OCI-M1 (cell line): ENCODE data around the gene SCARB1.
A peak's percentile ranks its signal among the peaks of the same experiment; 100 is the strongest.

Experiments
- DNase-seq: peaks from one replicate; lab custom pipeline; 2025; lab: John Stamatoyannopoulos, UW

The SCARB1 gene

DNA sequence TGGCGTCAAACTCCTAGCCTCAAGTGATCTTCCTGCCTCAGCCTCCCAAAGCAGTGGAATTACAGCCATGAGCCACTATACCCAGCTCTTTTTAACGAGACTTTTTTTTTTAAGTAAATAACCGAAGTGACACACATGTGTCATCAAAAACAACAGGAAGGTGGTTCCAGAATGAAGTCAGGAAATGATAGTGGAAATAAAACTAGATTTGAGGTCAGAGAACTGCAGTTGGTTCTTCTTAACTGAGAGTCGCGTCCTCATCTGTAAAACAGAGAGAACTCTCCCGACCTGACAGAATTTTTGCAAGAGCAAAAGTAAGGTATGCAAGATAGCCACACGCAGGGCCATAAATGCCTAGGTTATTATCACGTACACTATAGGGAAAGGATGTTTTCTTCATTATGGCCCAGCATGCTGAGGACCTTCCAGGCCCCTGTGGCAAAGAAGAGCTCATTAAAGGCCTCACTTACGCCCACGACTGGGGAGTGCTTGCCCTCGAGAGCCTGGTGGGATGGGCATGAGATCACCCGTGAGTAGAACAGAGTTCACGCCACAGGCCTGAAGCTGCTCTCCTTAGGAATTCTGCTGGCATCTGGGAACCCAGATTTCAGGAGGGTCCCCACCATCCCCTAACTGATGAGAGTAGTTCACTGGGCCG is 67.2 kb downstream of the SCARB1 start:
- no peak for DNase-seq

DNA sequence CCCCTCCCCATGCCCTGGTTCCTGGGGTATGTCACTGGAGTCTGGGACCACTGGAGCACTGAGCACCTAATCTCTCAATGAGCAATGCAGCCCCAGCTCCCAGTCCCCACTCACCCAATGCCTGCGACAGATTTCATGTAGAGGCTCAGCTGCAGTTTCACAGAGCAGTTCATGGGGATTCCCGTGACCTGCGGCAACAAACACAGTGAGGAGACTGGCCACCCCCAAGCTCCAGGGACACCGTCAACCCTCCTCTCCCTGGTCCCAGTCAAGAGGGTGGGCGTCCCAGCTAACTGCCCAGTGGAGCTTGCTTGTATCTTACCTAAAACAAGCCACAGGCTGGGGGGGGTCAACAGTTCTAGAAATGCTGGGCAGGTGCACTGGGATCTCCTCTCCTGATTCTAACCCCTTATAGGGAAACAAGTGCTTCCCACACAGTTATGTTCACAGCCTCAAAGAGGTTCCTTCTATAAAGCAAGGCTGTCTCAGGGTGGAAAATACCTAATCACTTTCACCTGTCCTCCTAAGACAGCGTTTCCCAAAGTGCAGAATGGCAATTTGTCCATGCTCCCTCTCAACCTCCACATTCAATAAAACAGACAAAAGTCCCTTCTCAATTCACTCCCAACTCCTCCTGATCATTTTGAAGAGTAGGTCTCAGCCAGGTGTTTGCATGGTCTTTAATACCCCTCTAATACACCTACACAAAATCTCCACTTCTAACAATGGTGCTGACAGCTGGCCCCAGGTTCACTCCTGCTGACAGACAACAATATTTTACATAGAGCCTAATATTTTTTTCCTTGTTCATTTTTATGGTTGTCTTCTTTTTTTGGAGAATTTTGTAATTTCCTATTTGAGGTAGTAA is 68.3 kb downstream of the SCARB1 start:
- no peak for DNase-seq

- no peak for DNase-seq
Observed at GRCh38 chr12:124792961-124793441, 70.7 kb downstream of the SCARB1 start.

- DNase-seq, result no peak
Observed at GRCh38 chr12:124792156-124792555, 71.5 kb downstream of the SCARB1 start.

DNA sequence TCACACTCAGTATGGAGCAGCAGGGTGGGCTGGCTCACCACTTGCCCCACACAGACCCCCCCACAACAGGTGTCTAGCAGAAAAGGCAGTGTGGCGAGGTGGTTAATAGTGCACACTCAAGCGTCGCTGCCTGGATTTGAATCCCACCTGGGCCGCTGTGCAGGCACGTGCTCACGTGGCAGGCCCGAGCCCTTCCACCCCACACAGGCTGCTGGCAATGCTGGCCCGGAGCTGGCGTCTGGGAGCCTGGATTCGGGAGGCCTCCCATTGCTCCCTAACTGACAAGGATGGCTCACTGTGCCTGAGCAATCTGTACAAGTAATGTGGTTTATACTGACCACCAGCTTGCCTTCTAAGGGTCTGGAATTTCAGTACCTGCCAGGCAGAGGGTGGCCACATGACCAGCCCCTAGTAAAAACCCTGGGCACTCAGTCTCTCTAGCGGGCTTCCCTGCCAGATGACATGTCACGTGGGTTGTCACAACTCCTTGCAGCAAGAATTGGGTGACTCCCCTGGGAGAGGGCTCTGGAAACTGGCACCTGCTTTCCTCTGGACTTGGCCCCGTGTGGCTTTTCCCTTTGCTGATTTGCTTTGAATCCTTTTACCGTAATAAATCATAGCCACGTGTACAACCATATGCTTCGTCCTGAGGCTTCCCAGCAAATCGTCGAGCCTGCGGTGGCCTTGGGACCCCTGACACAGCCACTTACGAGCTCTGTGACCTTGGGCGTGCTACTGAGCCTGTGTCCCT is 72.8 kb downstream of the SCARB1 start:
- DNase-seq, result no peak

GRCh38 chr12:124788936-124789555 is 74.6 kb downstream of the SCARB1 start:
- no peak for DNase-seq

GRCh38 chr12:124786061-124786964 is 77.4 kb downstream of the SCARB1 start:
- no peak for DNase-seq

GRCh38 chr12:124784871-124785572 is 78.6 kb downstream of the SCARB1 start:
- no peak for DNase-seq

DNA sequence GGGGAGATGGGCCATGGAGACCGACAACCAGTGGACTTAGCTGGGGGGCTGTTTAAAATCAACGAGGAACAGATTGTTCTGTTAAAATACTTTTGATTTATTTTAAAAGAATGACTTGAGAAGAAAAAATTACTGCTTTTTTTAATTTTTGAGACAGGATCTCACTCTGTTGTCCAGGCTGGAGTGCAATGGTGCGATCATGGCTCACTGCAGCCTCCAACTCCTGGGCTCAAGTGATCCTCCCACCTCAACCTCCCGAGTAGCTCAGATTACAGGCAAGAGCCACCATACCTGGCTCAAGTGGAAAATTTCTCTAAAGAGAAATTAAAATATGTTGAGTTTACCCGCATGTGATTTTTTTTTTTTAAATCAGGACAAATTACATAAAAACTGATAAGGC is 80.6 kb downstream of the SCARB1 start:
- DNase-seq, result no peak

DNA sequence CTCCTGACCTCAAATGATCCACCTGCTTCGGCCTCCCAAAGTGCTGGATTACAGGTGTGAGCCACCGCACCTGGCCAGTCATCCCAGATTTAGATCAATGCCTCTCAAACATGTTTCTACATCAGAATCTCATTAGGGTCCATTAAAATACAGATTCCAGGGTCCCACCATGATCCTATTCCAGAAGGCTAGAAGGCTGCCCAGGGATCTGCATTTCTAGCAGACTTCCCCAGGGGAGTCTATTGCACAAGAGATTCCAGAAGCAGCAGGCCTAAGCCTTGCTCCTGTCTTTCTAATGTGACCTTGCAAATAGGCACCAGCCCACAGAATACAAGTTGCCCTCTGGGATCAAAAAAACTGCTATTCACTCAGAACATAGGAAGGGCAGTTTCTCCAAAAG is 81.5 kb downstream of the SCARB1 start:
- DNase-seq, result no peak

DNA sequence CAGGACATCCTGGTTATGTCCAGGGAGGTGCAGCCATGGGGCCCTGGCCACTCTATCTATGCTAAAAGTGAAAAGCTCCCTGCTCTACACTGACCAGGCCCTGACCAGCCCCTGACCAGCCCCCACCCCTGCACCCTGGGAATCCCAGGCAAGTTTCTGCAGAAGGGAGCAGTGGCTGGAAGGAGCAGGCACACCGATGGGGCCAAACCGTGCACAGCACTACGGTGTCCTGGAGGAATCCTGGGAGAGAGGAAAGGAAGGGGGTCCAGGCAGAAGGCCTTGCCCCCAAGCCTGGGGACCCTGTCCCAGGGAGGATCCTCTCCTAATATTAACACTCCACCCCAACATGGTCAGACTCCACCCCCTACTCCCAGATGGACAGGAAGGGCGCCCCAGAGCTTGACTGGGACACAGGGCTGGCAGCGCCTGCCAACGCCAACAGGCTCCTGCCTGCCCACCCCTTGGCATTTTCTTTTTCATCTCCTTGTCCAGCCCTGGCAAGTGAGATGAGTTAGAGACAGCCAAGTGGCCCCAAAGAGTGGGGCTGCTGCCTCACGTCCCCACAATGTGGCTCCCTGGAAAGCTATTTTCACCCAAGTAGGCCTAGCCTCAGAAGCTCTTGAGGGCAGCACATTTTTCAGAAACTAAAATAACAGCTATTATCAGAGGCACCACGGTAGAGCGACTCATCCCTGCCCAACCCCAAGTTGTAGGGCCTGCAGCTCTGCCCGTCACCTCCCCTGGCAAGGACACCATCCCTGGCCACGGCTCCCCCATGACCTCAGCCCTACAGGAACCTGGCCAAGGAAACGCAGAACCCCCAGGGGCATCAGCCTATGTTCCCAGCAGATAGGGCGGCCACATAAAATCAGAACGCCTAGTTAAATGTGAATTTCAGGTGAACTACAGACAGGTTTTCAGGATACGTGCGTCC is 82.6 kb downstream of the SCARB1 start:
- DNase-seq, result no peak

- no peak for DNase-seq
Observed at GRCh38 chr12:124780336-124780735, 83.3 kb downstream of the SCARB1 start.

DNA sequence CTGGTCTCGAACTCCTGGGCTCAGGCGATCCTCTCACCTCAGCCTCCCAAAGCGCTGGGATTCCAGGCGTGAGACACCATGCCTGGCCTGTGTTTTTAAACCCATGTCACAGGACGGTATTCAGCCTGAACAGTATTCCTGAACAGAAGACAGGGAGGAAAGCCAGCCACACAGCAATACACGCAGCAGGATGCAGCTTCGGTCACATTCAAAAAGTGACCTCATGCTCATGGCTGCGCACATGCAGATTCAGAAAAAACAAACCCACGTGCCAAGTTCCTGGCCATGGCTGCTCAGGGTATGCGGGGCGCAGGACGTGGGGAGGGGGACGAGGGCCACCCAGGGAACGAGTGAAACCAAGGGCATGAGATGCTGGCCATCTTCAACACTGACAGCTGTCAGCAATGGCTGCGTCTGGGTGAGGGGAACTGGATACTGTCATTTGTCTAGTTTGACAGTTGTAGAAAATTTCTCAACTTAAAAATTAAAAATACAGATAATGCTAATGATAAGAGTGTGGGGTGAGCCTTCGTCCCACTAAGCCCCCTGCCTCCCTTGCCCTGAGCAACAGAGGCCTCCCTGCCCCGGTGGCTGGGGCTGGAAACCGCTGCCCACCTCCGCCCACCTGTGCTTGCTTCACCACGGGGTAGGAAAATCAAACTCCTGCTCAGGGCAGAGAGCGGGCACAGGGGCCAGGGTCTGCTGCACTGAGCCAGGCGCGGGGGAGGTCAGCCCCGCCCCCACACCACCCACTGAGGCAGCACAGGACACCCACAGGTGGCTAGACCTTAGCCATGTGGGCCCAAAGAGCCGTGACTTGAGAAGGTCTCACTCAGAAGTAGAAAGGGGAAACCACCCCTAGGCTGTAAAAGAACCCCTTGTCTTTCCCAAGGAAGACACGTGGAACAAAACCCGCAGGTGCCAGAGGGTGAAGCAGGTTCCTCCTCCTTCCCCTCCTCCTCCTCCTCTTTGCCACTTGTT is 84.2 kb downstream of the SCARB1 start:
- no peak for DNase-seq

GRCh38 chr12:124778411-124778810 is 85.3 kb downstream of the SCARB1 start:
- no peak for DNase-seq

DNA sequence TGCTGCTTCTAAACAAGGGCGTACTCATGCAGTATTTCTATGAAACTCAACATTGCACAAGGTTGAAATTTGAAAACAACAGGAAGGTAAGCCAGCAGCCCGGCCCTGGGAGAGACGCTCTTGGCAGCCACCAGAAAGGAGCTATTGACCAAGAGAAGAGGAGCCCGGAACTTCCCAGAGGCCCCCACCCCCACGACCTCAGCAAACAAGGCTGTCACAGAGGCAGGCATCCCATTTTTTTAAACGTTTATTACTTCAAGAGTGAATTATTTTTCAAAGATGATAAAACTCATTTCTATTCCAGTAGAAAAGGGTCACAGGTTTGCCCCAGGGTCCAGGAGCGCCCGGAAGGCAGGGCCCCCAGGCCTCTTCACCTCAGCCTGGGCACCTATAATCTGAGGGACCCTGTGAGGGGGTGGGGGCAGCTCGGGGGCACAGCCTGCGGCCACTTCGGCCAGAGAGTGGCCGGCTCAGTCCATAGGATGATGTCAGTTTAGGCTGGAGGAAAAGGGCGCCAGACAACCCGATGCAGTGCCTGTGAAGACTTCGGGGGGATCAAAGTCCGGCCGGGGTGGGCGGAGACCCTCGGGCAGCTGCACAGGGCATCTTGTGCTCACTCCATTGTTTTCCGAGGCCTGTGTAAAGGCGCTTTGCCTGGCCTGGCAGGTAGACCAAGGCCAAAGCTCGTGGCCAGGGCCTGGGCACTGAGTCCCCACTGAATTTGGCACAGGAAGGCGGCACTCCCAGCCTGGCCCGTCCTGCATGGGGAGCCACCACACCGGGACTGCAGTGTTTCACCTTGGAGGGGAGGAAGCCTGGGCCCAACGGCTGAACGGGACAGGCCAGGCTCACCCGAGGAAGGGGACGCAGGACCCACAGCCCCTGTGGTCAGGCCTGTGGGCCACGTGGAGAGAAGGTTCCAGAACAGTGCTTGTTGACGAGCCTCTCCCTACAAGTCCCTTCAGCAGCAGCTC is 86.0 kb downstream of the SCARB1 start:
- no peak for DNase-seq

DNA sequence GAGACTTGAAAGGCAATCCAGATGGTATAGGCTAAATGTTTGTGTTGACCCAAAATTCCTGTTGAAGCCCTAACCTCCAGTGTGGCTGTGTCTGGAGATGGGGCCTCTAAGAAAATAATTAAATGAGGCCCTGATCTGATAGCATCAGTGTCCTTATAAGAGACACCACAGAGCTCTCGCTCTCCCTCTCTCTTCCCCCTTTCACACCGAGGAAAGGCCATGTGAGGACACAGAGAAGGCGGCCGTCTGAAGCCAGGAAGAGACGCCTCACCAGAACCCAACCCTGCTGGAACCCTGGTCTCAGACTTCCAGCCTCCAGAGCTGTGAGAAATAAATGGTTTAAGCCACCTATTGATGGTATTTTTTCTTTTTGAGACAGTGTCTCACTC is 87.5 kb downstream of the SCARB1 start:
- DNase-seq, result peak; percentile 50
